Hindlimb muscle (tissue), 1 donor: ENCODE results near the gene FOXG1. TPM values are rescaled to one million over a fixed set of nuclear protein-coding genes. Genes with fewer than 3 reads are reported as not detected.

Experiments used
- DNase-seq: peaks from one replicate; pipeline ENCODE4 v3.0.0-alpha.2; 2013
- polyA plus RNA-seq: library from polyadenylated mRNA; unstranded; fragments of 120-200 nt; gene quantifications from one replicate; pipeline ENCODE4 v1.2.1, GENCODE V29; 2013; ENCODE audit not compliant: insufficient read length

FOXG1 gene
- polyA plus RNA-seq, 1 donor, result not detected

DNA sequence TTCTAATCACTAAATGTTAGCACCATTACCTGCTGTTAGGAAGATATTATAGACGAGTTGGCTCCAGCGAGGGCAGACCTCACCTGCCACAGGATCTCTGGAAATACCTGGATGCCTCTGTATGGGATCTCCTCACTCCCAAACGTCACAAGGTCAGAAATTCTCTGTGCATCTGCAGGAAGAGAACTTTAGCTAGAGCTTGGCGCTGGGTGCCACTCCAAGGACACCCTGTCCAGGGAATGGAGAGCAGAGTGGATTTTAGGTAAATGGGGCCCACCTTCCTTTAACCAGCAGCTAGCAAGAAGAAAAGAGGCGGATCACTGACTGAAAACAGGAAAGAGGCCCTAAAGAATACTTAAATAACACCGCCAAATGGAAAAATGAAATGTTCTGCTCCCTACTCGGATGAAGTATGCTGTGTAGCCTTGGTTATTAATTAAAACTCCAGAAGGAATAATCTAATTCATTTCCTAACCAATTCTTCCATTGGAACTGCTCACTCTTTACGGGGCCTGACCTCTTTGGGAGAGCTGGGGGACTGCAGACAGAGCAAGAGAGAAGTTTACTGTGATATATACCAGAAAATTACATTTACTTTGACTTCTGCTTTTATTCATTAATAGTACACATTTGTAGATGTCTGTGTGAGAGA is 4.2 kb upstream of the FOXG1 start:
- DNase-seq, result no peak

DNA sequence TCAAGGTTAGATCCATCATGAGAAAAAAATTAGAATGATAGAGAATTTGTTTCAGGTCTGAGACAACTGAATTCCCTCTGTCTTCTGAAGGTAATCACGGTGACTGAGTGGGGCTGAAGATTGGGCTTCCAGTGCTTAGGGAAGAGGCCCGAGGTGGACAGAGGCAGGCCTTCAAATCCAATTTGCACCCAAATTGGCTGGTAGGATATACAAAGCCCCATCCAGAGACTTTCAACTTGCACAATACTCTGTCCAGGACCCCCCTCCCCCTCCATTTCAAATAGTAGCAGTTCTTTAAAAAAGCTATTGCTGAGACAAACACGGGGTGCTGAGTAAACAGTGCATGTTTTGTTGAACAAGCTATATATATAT is 3.6 kb upstream of the FOXG1 start:
- no peak for DNase-seq

DNA sequence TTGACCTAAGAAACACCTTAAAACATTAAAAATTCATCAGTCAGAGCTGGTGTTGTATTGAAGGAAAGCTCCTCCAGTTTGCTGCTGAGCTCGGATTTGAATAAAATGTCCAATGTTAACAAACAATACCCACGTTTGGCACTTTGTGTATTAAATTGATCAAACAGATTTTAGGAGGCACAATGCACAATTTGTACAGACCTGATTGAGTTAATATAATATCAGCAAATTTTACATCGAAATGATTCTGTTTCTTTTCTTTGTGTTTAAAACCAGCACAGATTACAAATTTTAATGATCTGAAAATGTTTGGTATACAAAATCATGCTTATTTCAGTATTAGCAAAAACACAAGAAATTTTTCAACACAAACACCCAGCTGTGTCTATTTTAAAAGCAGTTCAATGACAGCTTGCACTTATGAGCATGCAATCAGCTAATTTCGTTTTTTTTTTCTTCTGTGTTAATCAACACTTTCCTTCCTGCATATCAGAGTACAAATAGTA is 2.8 kb upstream of the FOXG1 start:
- DNase-seq, result no peak

DNA sequence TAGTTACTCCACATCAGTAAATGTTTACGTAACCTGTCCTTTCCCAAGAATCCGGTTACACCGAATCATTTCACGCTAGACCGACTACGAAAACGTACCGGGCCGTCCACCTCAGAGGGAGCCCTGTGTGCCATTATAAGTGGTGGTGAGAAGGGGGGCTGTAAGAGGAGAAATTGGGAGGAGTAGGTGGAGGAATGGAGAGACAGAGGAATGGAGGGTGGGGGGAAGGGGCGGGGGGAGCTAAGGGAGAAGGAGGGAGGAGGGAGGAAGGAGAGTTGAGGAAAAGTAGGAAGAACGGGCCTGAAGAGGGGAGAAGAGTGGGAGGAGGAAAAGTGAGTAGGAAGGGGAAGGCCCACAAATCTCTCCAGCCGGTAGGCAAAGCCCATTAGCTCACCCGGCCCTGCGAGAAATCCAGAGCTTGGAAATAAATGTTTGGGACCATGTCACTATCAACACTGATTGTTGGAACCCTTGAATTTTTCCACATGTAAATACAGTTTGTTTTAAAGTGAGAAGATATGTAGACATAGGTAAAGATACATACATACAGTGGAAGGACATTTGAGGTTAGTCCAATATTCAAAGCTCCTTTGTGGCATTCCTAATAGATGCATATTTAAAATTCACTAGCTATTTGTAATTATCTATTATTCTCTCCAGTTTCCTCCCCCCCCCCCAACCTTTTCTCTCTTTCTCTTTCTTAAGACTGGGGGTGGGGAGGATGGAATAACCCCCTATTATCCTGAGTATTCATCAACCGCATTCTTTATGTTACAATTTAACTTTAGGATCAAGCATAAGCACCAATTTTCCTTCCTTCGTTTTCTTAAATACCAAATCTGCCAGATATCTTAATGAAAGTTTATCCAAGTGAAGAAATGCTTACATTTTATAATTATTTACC is 2.1 kb upstream of the FOXG1 start:
- no peak for DNase-seq

DNA sequence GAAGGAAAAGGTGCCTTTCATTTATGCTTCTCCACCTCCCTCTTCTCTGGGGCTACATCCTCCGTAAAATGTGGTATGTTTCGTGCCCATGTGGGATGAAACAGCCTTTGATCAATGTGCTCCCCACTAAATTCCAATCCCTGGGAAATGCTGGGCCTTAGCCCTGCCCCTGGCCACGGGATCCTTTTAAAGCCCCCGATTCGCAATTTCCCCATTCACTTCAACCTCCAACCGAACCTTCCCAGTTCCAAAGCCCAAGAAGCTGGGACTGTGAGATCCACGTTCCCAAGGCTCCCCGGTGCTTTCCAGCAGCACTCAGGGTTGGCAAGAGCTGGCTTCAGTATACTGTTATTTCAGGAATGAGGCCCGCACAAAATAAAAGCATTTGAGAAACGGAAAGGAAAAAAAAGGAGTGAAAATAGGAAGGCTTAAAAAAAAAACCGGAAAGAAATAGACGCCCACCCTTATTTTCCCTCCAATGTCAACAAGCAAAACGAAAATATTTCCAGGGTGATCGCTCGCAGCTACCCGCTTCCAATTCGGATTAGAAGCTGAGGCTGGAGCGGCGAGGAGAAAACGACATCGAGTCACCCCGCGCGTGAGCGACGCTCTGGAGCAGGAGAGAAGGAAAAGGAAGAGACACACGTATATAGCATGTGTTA is 1.3 kb upstream of the FOXG1 start:
- no peak for DNase-seq

DNA sequence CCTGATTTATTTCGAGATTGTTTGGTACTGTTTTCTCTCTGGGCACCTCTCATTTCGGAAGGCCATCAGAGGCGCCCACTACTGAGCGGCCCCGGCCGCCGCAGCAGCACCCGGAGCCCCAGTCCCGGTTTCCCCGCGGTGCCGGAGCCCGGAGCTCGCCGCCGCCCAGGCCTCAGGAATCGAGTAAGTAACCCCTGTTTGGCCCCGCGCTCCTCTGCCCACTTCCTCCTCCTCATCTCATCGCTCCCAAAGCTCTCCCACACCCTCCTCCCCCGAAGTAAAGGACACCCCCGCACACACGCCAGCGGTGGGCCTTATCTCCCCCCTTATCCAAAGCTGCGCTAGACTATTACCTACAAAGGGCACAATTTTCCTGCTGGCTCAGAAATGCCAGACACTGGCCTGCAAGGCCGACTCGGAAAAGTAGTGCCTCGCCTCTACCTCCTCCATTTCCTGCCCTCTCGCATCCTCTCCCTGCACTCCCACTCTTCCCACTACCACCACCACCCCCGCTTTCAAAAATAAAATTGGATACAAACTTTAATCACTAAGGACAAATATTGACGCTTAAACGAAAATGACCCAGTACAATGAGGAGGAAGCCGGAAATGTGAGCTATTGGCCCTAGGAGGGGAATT is 637 bp upstream of the FOXG1 start:
- no peak for DNase-seq

DNA sequence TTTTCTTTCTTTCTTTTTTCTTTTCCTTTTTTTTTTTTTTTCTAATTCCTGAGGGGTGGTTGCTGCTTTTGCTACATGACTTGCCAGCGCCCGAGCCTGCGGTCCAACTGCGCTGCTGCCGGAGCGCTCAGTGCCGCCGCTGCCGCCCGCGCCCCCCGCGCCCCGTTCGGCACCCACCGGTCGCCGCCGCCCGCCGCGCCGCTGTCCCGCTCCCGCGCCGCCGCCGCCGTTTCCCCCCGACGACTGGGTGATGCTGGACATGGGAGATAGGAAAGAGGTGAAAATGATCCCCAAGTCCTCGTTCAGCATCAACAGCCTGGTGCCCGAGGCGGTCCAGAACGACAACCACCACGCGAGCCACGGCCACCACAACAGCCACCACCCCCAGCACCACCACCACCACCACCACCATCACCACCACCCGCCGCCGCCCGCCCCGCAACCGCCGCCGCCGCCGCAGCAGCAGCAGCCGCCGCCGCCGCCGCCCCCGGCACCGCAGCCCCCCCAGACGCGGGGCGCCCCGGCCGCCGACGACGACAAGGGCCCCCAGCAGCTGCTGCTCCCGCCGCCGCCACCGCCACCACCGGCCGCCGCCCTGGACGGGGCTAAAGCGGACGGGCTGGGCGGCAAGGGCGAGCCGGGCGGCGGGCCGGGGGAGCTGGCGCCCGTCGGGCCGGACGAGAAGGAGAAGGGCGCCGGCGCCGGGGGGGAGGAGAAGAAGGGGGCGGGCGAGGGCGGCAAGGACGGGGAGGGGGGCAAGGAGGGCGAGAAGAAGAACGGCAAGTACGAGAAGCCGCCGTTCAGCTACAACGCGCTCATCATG is 654 bp downstream of the FOXG1 start:
- DNase-seq, result no peak

DNA sequence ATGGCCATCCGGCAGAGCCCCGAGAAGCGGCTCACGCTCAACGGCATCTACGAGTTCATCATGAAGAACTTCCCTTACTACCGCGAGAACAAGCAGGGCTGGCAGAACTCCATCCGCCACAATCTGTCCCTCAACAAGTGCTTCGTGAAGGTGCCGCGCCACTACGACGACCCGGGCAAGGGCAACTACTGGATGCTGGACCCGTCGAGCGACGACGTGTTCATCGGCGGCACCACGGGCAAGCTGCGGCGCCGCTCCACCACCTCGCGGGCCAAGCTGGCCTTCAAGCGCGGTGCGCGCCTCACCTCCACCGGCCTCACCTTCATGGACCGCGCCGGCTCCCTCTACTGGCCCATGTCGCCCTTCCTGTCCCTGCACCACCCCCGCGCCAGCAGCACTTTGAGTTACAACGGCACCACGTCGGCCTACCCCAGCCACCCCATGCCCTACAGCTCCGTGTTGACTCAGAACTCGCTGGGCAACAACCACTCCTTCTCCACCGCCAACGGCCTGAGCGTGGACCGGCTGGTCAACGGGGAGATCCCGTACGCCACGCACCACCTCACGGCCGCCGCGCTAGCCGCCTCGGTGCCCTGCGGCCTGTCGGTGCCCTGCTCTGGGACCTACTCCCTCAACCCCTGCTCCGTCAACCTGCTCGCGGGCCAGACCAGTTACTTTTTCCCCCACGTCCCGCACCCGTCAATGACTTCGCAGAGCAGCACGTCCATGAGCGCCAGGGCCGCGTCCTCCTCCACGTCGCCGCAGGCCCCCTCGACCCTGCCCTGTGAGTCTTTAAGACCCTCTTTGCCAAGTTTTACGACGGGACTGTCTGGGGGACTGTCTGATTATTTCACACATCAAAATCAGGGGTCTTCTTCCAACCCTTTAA is 1.5 kb downstream of the FOXG1 start:
- DNase-seq, result no peak

DNA sequence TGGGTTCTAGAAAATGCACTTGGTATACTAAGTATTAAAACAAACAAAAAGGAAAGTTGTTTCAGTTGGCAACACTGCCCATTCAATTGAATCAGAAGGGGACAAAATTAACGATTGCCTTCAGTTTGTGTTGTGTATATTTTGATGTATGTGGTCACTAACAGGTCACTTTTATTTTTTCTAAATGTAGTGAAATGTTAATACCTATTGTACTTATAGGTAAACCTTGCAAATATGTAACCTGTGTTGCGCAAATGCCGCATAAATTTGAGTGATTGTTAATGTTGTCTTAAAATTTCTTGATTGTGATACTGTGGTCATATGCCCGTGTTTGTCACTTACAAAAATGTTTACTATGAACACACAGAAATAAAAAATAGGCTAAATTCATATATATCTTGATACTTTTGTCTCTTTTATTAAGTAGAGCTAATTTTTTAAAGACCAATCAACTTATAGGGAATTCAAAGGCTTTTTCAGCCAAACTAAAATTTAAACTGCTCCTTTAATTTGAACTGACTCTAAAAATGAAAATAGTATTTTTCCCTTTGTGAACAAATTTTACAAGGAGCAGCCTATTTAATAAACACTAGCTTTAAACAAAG is 2.8 kb downstream of the FOXG1 start:
- no peak for DNase-seq

DNA sequence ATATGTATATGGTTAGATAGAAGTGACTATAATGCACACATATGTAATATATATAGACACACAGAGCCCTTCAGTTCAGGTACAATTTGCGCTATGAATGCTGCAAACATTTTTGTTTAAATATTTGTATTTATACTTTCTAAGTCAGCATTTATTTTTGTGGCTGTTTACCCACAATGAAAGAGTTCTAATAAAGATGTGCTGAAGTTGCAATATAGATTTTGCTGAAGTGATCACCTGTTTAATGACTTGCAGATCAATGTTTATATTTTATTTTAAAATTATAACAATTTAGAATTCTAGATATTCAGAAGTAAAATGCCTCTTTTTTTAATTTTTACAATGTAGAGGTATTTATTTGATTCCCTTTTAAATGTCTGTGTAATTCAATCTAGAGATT is 3.5 kb downstream of the FOXG1 start:
- DNase-seq, result no peak

DNA sequence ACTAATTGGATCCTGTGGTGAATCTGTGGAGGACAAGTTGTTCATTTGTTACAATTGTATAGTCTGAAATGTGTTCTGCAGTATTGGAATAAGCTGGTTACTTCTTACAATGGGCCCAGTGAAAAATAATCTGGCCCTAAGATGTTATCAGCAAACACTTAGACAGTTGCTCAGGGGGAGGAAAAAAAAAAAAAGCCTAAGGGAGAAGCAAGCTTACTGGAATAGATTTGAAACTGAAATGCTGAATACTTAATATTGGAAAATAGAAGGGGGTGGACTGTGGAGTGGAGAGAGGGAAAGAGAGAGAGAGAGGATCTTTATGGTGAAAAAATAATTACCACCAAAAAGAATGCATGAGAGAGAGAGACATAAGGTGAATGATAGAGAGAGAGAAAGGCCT is 4.0 kb downstream of the FOXG1 start:
- DNase-seq, result no peak

DNA sequence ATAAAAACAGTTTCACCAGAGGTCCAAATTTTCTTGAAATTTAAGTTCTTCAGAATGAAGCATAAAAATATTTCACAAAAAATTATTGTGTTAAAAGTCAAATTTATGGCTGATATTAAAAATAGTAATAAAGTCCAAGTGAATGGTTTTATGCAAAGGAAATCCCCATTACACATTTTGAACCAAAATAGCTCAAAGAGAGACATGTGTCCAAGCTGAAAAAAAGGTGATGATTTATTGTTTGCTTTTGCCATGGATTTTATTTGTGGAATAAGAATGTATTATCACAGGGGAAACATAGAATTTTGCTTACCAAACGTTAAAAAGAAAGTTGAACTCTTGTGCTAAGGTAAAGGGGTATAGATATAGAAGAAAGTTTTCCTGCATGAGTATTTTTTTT is 4.6 kb downstream of the FOXG1 start:
- DNase-seq, result no peak

DNA sequence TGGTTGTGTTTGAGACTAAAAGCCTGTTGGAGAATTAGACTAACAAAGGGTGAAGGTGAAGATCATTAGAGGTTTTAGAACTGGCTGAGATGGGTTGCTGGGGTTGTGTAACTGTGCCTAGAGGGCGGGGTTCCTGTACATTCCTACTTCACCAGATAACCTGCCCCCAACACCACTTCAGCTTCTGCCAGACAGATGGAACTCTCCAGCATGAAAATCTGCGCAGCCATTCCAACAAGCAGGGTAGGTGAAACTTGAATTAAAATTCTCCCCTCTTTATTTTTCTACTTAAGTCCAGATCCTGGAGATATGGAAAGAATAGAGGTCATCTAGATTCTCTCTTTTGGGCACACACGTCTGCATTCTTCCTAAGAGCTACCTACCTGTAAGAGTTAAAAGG is 6.0 kb downstream of the FOXG1 start:
- no peak for DNase-seq

DNA sequence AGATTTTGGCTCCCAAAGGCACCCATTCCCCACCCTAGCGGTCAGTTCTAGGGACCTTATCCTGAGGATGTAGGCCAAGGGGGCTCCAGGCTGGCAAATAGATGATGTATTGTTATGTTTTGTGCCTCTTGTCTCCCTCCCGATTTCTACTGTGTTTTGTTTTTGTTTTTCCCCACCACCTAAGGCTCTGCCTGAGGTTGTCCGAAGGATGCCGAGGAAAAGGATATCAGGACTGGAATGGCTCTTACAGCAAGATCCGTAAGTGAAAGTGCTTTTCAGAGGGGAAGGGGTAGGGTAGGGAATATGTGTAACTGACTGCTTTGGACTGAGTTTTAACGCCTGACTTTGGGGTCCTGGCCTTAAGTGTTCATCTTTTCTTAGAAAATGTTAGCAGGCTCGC is 6.6 kb downstream of the FOXG1 start:
- no peak for DNase-seq

DNA sequence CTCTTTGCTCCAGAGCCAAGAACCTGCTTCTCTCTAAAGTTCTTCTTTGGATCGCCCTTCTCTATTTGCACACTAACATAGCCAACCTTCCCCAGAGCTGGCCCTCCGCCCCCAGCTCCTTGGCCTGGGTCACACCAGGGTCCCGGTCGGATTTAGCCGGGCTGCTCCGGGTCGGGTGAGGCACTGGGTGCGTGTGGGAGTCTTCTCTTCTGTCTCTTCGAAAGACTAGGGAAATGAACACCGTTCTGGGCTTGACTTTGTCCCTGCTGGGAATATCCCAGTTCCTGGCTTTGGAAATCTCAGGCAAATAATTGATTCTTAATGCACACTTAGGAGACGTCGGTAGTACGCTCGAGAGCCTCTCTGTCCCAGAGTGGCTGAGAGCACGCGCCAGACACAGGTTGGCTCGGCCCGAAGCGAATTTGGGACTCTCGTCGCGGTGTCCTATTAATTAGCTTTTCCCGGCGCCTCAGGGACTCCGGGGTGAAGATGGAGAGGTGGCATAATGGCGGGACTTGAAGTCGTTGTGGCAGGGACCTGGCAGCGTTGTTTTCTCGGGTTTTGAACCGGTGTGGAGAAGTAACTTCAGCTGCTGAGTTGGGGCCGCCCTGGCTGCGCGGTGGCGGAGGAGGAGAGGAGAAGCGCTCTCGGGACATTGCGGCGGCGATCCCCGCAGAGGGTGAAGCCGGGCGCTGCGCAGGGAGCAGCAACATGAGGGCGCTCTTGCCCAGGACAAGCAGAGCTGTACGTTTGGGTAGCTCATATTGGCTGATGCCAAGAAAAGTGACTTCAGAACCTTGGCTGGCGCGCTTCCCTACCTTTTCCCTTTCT is 7.5 kb downstream of the FOXG1 start:
- peak; percentile 52 for DNase-seq

DNA sequence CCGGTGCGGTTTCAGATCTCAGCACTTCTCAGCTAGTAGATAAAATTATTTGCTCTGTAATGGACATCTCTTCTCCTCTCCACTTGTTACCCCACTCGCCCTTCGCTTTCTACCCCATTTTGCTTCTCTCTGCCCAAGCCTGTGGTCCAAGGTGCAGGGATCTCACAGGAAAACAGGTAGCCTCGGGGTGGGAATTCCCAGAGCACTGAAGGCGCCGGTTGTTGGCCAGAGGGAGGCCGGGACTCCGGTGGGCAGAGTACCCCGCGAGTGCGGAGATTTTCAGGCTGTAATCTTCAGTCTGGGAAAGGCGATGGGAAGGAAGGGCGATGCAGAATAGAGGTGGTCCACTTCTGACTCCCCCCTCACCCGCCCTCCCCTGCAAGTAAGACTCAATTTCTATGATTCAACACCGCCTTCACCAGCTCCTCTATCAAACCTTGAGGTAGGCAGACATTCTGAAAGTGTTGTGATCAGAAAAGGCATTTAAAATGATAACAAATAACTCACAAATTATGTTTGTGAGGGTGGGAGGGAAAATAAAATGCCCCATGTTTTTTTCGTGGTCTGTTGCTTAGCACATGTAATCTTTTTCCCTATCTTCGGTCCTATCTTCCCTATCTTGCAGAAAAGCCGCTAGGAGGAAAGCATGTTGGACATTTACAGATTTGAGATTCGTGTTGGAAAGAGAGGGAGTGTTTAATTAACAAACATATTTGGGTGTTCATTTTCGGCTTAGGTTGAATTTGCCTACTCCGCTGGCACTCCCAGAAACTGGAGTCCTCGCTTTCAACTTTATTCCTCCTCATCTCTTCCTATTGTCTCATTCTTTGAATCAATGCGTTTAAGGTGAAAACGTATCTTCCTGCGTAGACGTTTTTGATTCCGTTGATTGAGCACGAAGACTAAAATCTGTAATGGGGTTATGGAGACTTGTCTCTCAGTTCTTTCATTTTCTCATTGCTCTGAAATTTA is 8.5 kb downstream of the FOXG1 start:
- DNase-seq, result no peak

DNA sequence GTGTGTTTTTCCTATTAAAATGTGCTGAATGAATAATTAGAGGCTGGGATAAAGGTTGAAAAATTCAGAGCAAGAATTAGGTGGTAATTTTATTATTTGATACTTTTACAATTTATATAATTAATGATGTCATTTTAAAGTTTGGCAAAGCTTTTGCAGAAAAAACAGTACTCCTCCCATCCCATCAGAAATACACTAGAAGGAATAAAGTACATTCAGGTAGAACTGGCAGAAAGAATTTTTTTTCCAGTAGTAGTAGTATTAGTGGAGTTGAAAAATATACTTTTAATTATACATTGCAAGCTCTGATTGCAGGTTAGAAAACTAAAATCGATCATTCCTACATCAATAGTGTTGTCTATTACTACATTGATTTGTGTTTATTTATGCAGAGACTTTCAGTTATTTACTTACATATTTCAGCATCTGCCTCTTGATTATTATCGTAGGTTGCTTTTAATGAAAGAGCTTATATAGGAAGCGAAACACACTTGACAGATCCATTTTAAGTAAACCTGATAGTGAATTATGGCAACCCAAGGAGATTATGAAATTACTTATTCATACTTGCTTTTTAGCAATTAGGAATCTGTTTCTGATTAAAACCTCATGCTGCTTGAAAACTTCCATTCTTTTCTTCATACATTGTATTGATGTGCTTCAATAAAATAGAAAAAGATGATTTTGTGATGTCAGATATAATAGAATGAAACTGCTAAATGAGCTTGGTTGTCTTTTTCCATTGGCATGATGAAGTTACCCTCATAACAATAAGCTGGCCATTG is 10.1 kb downstream of the FOXG1 start:
- DNase-seq, result no peak
